Psoas muscle (tissue), 8 donors: ENCODE results near the gene NOTUM. TPM values are rescaled to one million over a fixed set of nuclear protein-coding genes. Genes with fewer than 3 reads are reported as not detected.

Experiments used
- ATAC-seq, 4 donors: fragments of 200-7000 bp; cut with Tn5 transposase; one replicate each; pipeline ENCODE4 v1.9.1; 2020; ENCODE audit warnings: moderate library complexity in 3 of 4, mild to moderate bottlenecking in 2 of 4
- DNase-seq, 2 donors: peaks; one replicate each; pipeline ENCODE4 v3.0.0-alpha.2; 2020
- H3K27ac ChIP-seq: fragments of 200-600 bp; one replicate; pipeline ENCODE4 v1.8.0; 2022
- H3K27me3 ChIP-seq, 3 donors: fragments of 200-600 bp in 1 of 3; one replicate each; pipeline versions ENCODE4 v1.6.1 to v1.8.0; 2013 to 2022; ENCODE audit warnings: low read length in 2 of 3, mild to moderate bottlenecking in 2 of 3, moderate library complexity in 1 of 3; ENCODE audit not compliant: insufficient read depth in 3 of 3
- H3K36me3 ChIP-seq, 2 donors: fragments of 200-600 bp in 1 of 2; one replicate each; pipeline versions ENCODE4 v1.6.1 to v1.8.0; 2013 to 2022; ENCODE audit warnings: low read depth in 1 of 2, mild to moderate bottlenecking in 1 of 2, moderate library complexity in 1 of 2; ENCODE audit not compliant: insufficient read depth in 1 of 2
- H3K4me1 ChIP-seq: fragments of 200-600 bp; one replicate; pipeline ENCODE4 v1.8.0; 2022
- H3K4me3 ChIP-seq: fragments of 200-600 bp; one replicate; pipeline ENCODE4 v1.8.0; 2022; ENCODE audit warnings: mild to moderate bottlenecking
- H3K9me3 ChIP-seq: fragments of 200-600 bp; one replicate; pipeline ENCODE4 v1.8.0; 2022
- WGBS, 3 donors: extraction: QIAGEN DNeasy Blood & Tissue Kit; methylation state at CpG; one replicate each; pipeline versions ENCODE4 v1.1.6 to v1.1.7; 2013; 5-methylcytosine and 5-hydroxymethylcytosine counted together
- intact Hi-C, 2 donors: fragments of 100-400 bp; cut with DNase I; formaldehyde crosslinking; loops; one replicate each; pipeline versions ENCODE4 v1.11.0 to v1.14.2; 2022
- polyA plus RNA-seq, 3 donors: library from polyadenylated mRNA; stranded (reverse); fragments of 200-250 nt; gene quantifications; one replicate each; pipeline ENCODE4 v1.2.3, GENCODE V29; 2013
- total RNA-seq, 4 donors: library from RNA; stranded (reverse); fragmentation: NEBNext Ultra II Directional in 2 of 4; extraction: Animal tissue kit (Norgen Biotek cat#: 25700) in 2 of 4; gene quantifications; one replicate each; pipeline versions ENCODE4 v1.2.1 to v1.2.4, GENCODE V29; 2021 to 2023
- TF ChIP-seq, protein P1 (sequence below): fragments of 200-600 bp; IDR thresholded peaks from one replicate; pipeline ENCODE4 v1.8.0; 2022; ENCODE audit warnings: antibody characterized with exemption
- donor health status: healthy with polysubstance abuse.
- donor health status: DM: no; HTN: no; CAD: no; lungs with moderate emphysema.
- donor health status: Bipolar disorder and iron deficiency.
- donor health status: healthy.
- donor health status: DM: yes; HTN: yes; CAD: no.
- donor health status: DM: no; HTN: no; CAD: no.
- donor health status: DM: no; HTN: no; CAD: no.
- donor health status: DM: yes; HTN: yes; CAD: no.

Gene NOTUM
- total and polyA plus RNA-seq, 7 donors: 0.25 to 1.9 (median 0.92) TPM

GRCh38 chr17:81993729-81994592 lies 33.0 kb upstream of the NOTUM start:
- TF ChIP-seq, protein P1, sequence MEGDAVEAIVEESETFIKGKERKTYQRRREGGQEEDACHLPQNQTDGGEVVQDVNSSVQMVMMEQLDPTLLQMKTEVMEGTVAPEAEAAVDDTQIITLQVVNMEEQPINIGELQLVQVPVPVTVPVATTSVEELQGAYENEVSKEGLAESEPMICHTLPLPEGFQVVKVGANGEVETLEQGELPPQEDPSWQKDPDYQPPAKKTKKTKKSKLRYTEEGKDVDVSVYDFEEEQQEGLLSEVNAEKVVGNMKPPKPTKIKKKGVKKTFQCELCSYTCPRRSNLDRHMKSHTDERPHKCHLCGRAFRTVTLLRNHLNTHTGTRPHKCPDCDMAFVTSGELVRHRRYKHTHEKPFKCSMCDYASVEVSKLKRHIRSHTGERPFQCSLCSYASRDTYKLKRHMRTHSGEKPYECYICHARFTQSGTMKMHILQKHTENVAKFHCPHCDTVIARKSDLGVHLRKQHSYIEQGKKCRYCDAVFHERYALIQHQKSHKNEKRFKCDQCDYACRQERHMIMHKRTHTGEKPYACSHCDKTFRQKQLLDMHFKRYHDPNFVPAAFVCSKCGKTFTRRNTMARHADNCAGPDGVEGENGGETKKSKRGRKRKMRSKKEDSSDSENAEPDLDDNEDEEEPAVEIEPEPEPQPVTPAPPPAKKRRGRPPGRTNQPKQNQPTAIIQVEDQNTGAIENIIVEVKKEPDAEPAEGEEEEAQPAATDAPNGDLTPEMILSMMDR: no peak
- peaks cover 32% of the 10 kb centered on the region for H3K4me1 ChIP-seq
- peaks cover 0 to 13% of the 10 kb centered on the region in 2 donors for H3K36me3 ChIP-seq
- ATAC-seq: no peak
- H3K4me3 ChIP-seq: no peak overlapping the region
- intact Hi-C loops: no loop called here
- no peaks in the 10 kb centered on the region for H3K27me3 ChIP-seq
- no peak overlapping the region for H3K27ac ChIP-seq
- no peaks in the 10 kb centered on the region for H3K9me3 ChIP-seq
- WGBS, 3 donors: 89 to 92% (median 90%) methylated on average over 36 to 37 of the region's 37 CpGs
- DNase-seq: peak in 1 of 2 donors; percentile 39

DNA sequence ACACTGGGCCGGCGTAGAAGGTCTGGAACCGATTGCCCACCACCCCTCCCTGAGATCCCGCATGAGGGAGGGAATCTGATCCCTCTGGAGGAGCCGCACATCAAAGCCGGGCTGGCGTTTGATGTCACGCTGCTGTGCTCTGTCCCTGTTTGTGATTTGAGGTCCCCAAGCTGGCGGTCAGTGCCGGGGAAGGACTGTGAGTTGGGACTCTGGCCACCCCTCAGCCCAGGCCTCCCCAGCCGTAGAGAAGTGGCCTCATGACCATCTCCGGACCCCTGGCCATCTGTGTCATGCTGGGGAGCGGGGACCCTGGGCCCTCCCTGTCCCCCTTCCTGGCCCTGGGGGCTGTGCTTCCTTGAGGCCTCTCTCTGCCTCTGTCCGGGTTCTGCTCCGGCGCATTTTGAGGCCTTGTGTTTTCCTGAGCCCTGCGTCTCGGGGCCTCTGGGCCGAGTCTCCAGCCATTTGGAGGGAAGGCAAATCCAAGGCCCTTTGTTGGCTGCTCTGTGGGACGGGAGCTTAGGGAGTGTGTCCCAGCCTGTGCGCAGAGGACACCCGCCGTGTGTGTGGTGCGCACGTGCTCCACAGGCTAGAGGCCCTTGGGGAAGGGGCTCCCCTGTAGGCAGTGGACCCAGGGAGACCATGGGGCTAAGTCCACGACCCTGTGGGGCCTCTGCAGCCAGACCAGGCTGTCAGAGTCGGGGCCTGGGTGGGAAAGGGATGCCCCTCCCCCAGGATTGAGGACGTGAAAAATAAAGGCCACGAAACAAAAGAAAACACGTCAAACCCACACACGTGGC lies 31.5 kb upstream of the NOTUM start:
- H3K27me3 ChIP-seq: no peaks in the 10 kb centered on the region
- DNase-seq: peak; percentile 13 to 58
- intact Hi-C loops: no loop called here
- H3K27ac ChIP-seq: peak overlapping the region; percentile 84
- H3K9me3 ChIP-seq: no peaks in the 10 kb centered on the region
- WGBS, 3 donors: 46 to 65% (median 47%) methylated on average over 30 to 31 of the region's 31 CpGs
- peaks cover 0 to 13% of the 10 kb centered on the region in 2 donors for H3K36me3 ChIP-seq
- peak; percentile 21 to 52 (median 36) for ATAC-seq
- H3K4me1 ChIP-seq: peaks cover 23% of the 10 kb centered on the region
- peak overlapping the region; percentile 53 for H3K4me3 ChIP-seq
- TF ChIP-seq, protein P1: no peak

DNA sequence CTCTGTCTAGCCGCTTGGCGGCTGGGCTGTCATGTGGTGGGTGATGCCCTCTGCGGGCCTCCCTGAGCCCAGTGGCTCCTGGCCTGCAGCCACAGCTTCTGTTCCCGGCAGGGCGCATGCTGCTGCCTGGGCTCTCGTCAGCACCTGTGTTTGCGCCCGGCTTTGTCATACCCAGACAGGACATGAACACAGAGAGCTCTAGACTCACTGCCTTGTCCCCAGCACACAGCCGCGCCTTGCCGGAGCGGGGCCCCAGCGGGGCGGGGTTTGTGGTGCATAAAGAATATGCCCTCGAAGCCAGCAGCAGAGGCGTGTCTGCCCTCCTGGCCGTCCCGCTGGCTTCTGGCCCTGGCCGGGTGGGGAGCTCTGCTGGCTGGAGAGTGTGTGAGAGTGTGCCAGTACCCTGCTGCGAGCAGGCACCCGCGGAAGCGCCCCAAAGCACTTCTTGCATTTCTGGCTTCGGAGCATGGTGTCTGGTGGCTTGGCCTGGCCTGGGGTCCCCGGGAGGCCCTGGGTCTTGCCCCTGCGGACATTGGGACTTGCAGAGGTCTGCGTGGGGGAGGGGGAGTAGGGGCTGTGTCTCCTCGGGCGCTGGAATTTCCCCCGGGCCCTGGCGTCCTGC lies 30.8 kb upstream of the NOTUM start:
- Histone ChIP-seq H3K27ac (peak overlapping the region; percentile 84), H3K27me3 (no peaks in the 10 kb centered on the region), H3K9me3 (no peaks in the 10 kb centered on the region), H3K4me1 (peaks cover 23% of the 10 kb centered on the region), H3K36me3 (peaks cover 0 to 17% of the 10 kb centered on the region in 2 donors), H3K4me3 (peak overlapping the region; percentile 53)
- DNase-seq: peak; percentile 86 to 93
- TF ChIP-seq, protein P1: no peak
- ATAC-seq: peak; percentile 93 to 94 (median 94)
- WGBS, 3 donors: 18 to 30% (median 23%) methylated on average over 31 of the region's 31 CpGs
- intact Hi-C loops: no loop called here

DNA sequence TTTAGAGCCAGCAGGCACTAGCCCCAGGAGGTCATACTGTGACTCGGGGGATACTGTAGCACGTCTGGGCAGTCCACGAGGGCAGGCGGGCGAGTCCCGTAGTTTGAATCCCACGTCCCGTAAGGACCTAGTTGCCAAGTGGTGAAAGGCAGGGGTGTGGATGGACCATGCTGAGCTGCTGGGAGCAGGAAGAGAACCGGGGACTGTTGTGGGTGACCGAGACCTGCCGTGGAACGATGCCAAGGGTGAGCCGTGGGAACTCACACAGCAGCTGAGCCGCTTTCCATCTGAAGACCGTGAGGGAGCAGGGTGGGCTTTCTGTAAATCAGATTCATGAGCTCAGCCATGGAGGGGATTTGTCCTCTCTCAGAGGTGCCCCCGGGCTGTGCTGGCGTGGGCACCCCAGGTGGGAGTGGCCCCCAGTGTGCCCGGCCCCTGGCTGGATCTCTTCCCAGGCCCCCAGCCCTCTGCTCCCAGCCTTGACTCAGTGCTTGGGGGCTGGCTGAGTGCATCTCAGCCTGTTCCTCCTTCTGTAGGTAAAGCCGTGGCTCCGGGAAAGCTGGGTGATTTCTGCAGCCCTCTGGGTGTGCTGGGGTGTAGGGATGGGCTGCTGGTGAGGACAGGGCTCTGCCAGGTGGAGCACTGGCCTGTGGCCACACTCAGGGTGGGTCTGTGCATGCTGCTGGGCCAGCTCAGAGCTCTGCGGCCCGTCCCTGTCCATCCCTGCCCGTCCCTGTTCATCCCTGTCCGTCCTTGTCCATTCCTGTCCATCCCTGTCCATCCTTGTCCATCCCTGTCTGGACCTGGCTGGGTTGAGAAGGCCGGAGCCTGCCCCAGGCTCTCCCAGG lies 30.1 kb upstream of the NOTUM start:
- H3K36me3 ChIP-seq: peaks cover 0 to 17% of the 10 kb centered on the region in 2 donors
- peak overlapping the region; percentile 84 for H3K27ac ChIP-seq
- H3K4me3 ChIP-seq: peak overlapping the region; percentile 53
- H3K9me3 ChIP-seq: no peaks in the 10 kb centered on the region
- no peaks in the 10 kb centered on the region for H3K27me3 ChIP-seq
- peak; percentile 16 to 53 for DNase-seq
- peaks cover 23% of the 10 kb centered on the region for H3K4me1 ChIP-seq
- no peak for ATAC-seq
- intact Hi-C loops: no loop called here
- 53 to 72% (median 58%) methylated on average over 24 to 25 of the region's 25 CpGs for WGBS, 3 donors
- TF ChIP-seq, protein P1: no peak
